HG02840 (cell line): ENCODE measurements around the gene GALNS.

Source experiments
- ATAC-seq: cut with Tn5 transposase; IDR thresholded peaks from one replicate; pipeline ENCODE4 v1.9.1; 2021; ENCODE audit warnings: mild to moderate bottlenecking, moderate library complexity, moderate number of reproducible peaks; ENCODE audit not compliant: unreplicated experiment, low FRiP score

Gene GALNS

DNA sequence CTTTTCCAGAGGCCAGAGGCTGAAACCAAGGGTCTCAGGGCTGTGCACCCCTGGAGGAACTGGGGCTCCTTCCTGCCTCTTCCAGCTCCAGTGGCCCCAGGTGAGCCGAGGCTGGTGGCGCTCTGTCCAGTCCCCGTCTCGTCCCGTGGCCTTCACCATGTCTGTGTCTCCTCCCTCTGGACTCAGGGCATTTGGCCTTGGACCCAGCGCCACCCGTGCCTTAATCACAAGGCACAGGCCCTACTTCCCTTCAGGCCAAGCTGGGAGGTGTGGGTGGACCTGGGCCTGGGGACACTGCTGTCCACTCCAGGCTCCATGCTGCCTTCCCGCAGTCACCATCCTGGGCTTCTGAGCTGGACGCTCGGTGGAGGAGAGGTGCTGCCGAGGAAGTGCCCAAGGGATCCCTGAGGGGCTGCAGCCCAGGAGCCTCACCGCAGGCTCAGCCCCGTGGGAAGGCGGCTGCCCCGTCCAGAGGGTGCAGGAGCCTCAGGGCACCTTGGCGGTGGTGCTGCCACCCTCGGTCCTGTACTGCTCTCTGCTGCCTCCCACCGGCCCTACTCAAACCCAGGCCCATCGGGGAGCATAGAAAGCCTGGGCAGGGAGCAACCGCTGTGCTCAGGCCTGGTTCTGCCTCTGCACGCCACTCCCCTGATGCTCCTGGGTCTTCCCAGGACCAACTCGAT lies 35.4 kb downstream of the GALNS start:
- ATAC-seq = no peak

DNA sequence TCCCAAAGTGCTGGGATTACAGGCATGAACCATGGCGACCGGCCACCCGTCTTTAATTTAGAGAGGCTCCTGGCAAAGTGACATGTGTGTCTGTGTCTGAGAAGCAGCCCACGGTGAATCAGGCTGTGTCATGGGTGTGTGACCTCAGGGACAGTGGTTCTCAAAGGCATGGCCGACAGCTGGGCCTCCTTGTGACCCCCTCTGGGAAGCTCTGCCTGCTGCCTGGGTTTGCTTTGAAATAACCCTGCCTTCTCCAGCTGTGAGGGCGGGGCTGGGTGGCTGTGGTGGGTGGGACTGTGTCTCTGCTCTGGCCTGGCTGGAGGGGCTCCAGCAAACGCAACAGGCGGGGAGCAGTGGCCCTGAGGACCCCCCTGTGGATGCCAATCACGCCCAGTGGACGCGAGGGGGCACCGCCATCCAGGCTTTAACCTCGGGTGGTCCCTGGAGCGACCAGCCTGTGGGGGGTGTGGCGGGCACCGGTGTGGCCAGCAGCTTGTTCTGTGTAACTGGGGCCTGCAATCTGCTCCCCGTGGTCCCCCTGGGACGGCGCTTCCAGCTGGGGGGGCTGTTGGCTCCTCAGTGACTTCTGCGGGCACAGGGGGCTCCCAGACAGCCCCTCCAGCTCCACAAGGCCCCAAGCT lies 36.2 kb downstream of the GALNS start:
- ATAC-seq = no peak

DNA sequence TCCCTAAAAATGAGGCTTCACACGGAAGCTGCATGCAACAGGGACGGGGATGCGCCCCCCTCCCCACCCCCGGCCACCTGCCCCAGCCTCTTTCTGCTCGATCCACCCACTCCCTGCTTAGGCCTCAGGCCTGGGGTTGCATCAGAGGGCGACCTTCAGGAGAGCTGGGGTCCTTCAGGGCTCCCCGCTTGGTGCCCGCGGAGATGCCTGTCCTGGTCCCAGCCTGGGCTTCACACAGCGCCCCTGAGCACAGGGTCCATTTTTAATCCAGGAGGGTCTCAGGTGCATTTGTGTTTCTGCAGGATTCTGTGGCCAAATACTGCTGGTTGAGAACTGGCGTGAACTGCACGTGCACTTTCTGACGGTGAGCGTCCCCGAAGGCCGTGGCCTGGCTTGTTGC lies 37.6 kb downstream of the GALNS start:
- no peak for ATAC-seq

DNA sequence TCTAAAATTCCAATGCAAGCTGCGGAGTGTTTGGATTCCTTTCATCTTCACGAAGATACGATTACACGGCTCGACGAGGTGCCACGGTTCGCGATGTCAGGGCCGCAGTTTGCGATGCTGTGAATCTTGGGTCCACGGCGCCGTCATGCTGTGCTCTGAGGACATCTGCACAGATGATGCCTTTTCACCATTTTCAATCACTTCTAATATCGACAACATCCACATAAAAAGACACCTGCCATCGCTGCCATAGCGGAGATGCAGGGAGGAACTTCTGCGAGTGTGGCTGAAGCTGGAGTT lies 38.2 kb downstream of the GALNS start:
- ATAC-seq = no peak

DNA sequence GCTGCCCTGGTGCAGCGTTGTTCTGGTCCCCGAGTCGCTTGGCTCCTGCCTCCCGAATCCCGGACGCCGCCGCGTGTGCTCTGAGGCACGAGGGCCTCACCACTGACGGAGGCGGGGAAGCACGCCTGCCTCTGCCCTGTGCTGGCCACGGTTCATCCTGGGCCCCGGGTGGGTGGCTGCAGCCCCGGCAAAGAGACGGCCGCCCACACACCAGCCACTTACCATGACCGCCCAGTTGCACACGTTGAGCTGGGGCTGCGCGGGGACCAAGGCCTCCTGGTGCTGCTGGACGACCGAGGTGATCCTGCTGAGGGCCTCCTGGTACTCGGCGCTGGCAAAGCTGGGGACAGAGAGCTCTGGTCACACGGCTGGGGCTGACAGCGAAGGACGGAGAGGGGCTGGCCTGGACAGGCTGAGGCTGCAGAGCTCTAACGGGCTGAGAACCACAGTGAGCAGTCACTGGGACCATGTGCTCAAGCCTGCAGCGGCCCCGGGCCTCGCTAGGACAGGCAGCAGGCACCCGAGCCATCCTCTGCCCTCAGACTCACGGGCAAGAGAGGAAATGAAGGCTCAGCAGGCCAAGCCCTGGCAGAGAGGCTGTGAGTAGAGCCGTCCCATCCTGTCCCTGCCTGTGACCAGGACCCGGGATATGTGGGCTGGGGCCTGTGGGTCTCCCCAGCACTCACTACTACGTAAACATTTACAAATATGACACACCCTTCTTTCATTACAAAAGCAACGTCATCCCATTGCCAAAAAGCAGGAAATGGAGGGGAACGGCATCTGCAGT lies 38.8 kb downstream of the GALNS start:
- ATAC-seq = no peak

DNA sequence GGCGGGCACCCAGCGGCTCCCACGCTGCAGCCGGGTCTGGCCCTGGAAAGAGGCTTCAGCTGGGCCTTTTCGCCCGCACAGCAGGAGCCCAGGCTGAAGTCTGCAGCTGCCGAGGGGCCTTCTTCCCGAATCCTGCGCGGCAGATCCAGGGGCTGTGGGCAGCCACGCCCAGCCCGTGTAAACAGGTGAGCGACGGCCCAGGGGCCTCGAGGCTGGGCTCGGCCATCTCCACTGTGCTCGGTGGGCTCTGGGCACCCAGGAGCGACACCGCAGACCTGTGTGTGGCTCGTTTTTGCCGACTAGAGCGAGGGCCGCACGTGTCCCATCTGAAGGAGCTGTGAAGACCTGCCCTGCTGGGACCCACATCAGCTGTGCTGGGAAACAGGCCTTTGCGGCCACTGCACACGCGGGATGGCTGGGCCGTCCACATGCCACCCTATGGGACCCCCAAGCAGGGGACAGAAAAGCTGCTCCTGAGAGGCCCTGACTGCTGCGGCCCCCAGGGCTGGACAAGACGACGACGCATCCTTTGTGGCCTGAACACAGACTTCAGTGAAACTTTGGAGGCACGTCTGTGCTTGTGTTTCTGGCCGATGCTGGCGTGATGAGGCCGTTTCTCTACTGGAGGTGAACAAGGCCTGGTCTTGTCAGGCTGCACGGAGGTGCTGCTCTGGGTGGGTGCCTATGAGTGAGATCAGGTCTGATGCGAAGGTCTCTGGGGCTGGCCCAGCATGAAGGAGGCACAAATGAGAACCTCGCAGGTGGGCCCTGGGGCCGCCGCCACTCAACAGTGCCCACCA lies 39.8 kb downstream of the GALNS start:
- no peak for ATAC-seq

DNA sequence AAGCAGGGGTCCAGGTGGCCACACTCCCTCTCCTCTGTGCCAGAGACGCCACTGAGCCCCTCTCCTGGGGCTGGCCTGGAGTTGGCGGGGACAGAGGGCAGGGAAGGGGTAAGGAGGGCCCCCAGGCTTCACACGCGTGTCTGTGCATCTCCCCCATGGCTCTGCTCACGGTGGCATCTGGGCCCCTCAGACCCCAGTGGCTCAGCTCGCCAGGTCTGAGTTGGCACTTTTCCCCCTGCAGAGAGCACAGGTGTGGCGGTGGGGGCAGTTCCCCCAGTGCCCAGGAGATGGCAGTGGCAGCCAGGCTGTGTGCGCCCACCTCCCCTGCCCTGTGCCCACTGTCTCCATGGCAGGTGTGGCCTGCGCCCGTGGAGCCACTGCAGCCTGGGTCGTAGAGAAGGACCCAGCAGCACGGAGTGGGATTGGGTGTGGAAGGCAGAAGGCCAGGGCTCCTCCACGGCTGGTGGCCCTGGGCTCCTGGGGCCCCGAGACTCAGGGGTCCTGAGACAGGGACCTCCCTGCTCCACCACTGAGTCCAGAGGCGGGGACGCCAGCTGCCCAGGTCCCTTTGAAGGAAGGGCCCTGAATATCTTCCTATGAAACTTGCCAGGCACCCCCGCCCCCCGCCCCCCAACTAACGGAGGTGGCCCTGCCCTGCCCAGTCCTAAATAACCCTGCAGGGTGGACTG lies 40.7 kb downstream of the GALNS start:
- no peak for ATAC-seq

DNA sequence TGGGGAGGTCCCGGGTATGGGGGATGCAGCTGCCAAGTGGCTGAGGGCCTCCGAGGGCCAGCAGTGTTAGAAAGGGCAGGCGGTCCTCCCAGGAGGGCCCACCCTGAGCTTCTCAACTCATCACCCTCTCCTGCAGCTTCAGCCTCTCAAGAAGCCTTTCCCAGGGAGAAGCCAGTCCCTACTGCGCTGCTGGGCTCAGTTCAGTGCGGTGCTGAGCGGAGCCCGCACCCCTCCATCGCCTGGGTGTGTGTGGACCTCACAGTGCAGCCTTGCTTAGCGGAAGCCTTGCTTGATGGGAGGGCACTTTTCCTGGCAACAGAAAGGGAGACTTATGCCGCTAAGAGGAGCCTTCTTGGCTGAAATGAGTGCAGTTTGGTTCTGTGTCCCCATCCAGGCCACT lies 41.5 kb downstream of the GALNS start:
- no peak for ATAC-seq

DNA sequence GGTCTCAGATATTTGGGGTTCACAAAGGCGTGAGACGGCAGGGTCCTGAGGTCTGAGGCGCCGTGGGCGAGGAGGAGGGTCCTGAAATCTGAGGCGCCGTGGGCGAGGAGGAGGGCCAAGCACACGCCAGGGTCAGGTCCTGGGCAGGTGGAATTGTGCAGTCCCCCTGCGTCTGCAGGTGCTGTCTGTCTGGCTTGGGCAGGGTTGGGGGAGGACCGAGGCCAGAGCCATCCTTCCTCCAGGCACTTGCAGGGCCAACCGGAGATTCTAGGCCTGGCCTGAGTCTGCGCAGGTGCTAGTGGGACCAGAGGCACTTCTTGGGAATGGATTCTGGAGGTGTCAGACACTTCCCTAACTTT lies 42.6 kb downstream of the GALNS start:
- ATAC-seq = no peak

DNA sequence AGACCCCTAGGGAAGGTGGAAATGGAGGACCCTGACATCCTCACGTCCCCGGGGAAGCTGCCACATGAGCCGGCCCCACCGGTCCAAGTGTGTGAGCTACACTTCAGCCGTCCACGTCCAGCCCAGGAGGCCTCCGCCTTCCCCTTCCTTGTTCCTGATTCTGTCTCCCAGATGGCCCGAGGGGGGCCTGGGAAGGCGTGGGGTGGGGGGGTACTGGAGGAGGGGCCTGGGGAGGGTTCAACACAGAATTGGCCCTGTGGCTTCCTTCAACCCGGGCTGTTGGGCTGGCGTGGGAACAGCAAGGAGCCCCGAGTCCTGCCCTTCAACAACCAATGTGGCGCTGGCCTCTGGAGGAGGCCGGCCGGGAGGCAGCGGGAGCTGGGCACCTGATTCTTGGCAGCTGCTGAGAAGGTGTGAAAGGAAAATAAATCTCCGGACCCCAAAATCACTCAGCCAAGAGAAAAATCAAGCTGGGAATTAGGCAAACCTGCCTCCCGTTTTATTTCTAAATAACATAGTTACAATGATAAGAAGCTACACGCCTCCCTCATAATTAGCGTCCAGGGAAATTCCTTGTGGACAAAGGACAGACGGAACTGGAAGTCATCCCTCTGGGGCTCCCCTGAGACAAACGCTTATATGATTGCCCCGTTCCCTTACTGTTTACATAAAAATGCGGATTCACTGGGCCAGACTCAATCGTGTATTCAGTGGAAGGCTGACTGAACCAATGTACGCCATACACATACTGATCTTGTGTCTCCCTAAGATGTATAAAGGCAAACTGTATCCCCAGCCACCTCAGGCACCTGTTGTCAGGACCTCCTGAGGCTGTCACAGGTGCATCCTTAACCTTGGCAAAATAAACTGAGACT lies 43.2 kb downstream of the GALNS start:
- no peak for ATAC-seq

DNA sequence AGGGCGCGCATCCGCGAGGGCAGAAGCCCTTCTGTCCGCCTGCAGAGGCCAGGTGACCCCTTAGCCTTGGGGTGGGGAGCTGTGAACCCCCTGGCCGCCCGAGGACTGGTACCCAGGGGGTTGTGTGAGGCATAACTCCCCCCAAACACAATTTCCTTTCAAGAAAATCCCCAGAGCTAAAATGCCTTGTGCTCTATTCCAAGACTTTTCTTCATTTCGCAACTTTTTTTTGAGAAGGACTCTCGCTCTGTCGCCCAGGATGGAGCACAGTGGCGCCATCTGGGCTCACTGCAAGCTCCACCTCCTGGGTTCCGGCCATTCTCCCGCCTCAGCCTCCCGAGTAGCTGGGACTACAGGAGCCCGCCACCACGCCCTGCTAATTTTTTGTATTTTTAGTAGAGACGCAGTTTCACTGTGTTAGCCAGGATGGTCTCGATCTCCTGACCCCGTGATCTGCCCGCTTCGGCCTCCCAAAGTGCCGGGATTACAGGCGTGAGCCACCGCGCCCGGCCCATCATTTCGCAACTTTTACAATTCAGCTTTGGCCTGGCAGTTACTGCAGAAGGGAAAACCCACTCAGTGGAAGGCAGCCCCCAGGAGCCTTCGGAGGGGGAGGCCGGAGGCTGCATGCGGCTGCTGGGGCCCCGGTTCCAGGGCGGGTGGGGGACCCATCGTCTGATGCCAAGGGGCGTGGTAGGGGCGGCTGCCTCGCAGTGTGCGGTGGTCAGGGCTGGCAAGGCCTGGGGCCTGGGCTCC lies 44.1 kb downstream of the GALNS start:
- ATAC-seq = no peak

DNA sequence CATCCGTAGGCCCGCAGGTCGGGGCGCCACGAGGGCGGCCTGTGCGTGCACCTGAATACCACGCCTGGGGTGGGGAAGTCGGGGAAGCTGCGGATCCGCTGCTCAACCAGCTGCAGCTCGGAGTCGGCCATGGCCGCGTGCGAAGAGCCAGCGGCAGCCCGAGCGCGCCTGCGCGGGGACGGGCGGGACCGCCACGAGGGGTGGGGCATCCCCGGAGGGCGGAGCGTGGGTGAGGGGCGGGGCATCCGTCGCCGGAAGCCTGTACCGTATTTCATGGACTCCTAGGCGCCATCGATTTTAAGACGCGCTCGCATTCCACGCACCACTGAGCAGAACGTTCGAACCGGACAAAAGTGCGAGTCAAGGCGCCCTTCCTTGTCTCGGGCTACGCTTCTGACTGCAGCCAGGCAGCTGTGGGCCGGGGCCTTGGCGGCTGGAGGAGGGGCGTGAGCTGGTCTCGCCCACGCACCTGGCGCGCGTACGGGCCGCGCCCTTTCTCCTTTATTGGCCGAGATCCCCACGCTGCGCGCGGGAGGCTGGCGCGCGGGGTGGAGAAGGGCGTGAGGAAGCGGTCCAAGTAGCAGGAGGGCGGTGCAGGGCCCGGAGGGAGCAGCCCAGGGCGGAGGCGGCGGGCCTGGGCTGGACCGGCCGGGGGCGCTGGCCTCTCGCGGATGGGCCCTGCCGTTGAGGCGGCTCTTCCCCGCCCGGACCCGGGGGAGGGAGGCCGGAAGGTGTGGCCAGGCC lies 44.8 kb downstream of the GALNS start, which contains the start of gene APRT:
Gene APRT (minus strand): TSS at position 160 of the 744 bp plus-strand sequence. CDS start 29 bp downstream, at position 131.
- peak; percentile 74 for ATAC-seq

DNA sequence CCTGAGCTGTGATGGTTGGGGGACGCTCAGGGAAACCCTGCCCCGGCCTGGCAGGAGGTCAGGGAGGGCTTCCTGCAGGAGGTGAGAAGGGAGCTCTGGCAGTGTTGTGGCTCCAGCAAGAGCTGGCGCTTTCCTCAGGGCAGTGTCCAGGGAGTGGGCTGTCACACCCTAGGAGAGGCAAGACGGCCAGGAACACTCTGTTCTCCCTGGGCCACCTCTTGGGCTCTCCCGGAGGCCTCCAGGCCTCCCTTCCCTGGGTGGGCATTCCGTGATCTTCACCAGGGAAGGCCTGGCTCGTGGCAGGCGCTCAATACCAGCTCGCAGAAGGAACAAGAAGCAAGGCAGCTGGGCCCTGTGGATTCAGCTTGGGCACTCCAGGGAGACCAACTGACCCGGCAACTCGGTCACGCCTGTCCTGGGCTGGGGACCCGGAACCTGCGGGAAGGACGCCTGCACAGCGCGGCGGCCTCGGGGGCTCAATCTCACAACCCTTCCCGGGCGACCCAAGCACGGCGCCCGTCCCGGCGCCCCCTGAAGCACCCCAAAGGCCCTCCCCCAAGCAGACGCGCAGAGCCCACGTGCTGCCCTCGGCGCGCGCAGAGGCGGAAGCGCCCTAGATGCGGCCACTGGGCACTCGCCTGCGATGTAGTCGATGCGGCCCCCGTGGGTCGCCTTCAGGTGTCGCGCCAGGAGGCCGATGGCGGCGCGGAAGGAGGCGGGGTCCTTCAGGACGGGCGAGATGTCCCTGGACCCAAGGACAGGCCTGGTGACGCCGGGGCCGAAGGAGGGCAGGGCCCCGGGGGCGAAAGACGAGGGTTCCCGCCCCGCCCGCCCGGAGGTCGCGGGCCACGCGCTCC lies 45.6 kb downstream of the GALNS start:
- ATAC-seq = peak; percentile 46

DNA sequence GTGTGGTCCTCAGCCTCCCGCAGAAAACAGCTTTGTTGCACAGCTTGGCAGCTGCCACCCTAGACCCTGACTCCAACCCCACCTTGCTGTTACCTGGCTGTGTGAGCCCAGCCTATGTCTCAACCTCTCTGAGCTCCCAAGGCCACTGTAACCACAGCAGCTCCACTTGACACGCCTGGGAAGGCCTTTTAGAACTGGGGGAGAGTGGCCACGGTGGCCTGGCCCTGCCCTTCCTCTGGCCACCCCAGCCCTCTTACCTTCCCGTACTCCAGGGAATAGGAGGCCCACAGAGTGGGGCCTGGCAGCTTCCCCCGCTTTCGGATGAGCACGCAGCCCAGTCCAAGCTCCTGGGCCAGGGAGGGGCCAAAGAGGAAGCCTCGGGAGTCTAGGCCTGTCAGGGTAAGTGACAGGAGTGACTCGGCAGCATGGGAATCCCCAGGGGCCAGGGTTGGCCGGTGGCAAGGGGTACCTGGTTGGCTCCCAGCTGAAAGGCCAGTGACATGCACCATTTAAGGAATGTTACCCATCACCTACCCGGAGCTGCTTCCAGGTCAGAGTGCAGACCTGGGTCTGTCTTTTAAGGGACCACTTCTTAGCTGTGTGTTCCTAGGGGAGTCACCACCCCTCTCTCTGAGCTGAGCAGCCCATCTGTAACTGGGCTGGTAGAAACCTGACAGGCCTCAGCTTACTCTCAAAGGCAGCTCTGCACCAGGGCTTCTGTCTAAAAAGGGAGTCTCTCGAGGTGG lies 46.4 kb downstream of the GALNS start:
- ATAC-seq = no peak

DNA sequence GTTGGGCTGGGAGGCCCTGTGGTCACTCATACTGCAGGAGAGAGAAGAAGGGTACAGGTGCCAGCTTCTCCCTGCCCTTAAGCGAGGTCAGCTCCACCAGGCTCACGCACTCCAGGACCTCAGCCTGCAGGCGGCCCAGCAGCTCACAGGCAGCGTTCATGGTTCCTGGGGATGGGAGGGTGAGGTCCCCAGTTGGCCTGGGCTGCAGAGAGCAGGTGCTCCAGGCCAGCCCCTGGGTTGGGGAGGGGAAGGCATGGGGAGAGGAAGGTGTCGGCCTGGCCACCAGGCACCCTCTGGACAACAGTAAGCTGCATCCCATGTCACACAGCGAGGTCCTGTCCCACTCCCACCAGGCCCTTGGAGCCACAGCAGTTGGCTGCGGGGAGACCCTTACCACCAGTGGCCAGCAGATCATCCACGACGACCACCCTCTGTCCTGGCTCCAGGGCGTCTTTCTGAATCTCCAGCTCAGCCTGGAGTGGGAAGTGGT lies 47.0 kb downstream of the GALNS start:
- ATAC-seq = no peak

DNA sequence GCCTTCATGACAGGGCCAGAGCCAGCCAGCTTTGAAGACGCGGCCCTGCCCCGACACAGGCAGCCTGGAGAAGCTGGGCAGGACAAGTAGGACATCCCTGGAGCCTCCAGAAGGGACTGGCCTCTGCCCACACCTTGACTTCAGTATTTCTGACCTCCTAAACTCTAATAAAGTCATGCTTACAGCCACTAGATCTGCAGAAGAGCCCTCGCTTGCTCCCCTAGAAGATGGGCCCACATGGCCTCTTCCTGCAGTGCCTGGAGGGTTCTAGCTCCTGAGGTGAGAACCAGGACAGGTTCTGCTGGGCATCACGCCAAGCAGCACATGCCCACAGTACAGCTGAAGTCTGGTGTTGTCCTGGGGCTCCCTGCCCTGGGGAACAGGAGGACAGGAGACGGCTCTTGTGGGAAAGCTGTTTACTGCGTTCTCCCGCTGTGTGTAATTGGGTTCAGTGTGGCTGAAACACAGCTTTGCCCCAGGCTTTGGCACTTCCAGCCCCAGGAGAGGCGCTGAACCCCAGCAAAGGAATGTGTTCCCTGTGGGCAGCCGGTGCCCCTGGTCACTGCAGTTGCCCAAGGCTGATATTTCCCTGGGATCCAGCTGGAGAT lies 47.6 kb downstream of the GALNS start:
- ATAC-seq = no peak
